Measurements from ENCODE around the gene SND1. TPM values are rescaled to one million over a fixed set of nuclear protein-coding genes. Genes with fewer than 3 reads are reported as not detected.

The SND1 gene
- total and polyA plus RNA-seq, 12 donors, result 58.9 to 266 (median 132) TPM

DNA sequence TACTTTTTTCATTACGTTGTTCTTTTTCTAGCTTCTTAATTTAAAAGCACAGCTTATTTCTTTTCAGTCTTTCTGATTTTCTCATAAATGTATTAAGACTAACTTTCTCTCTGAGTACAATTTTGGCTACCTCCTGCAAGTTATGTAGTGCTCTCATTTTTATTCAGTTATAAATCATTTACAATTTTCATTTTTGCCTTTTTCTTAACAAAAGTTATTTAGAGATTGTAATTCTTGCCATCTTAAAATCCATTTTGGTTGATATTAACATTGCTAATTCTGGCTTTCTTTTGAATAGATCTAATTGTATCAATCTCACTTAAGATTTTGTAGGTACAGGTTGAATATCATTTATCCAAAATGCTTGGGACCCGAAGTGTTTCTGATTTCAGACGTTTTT lies 476.4 kb downstream of the SND1 start:
- H3K4me3 ChIP-seq, result no peak overlapping the region

GRCh38 chr7:128129224-128129864 lies 477.4 kb downstream of the SND1 start:
- Histone ChIP-seq H3K4me1 (replicated peaks in 1 of 2) (no peaks in the 10 kb centered on the region), H3K36me3 (replicated peaks in 1 of 2) (no peaks in the 10 kb centered on the region), H3K9me3 (replicated peaks in 1 of 3) (no peaks in the 10 kb centered on the region), H3K27me3 (peaks cover 13% of the 10 kb centered on the region), H3K27ac (no peak overlapping the region), H3K4me3 (no peak overlapping the region)
- WGBS, 4 donors, result 68 to 84% (median 78%) methylated on average over 12 of the region's 12 CpGs
- DNase-seq, result no peak
- no peak for TF ChIP-seq POLR2A (IDR thresholded peaks at IDR 0.05)
- TF ChIP-seq, protein P1, sequence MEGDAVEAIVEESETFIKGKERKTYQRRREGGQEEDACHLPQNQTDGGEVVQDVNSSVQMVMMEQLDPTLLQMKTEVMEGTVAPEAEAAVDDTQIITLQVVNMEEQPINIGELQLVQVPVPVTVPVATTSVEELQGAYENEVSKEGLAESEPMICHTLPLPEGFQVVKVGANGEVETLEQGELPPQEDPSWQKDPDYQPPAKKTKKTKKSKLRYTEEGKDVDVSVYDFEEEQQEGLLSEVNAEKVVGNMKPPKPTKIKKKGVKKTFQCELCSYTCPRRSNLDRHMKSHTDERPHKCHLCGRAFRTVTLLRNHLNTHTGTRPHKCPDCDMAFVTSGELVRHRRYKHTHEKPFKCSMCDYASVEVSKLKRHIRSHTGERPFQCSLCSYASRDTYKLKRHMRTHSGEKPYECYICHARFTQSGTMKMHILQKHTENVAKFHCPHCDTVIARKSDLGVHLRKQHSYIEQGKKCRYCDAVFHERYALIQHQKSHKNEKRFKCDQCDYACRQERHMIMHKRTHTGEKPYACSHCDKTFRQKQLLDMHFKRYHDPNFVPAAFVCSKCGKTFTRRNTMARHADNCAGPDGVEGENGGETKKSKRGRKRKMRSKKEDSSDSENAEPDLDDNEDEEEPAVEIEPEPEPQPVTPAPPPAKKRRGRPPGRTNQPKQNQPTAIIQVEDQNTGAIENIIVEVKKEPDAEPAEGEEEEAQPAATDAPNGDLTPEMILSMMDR (IDR thresholded peaks at IDR 0.05), result no peak
- intact Hi-C loops (cut with DNase I), result no loop called here

More for the DNA sequence above, 476.4 kb downstream of the SND1 start:
- H3K9me3 ChIP-seq (replicated peaks in 1 of 3), result no peaks in the 10 kb centered on the region
- TF ChIP-seq, protein P1 (IDR thresholded peaks at IDR 0.05), result no peak
- TF ChIP-seq POLR2A (IDR thresholded peaks at IDR 0.05), result no peak
- no peaks in the 10 kb centered on the region for H3K4me1 ChIP-seq (replicated peaks in 1 of 2)
- no peak overlapping the region for H3K27ac ChIP-seq
- intact Hi-C loops (cut with DNase I), result no loop called here
- H3K36me3 ChIP-seq (replicated peaks in 1 of 2), result no peaks in the 10 kb centered on the region
- no peak for DNase-seq
- WGBS, 4 donors, result 66 to 73% (median 71%) methylated on average over 3 of the region's 3 CpGs
- H3K27me3 ChIP-seq, result peaks cover 5% of the 10 kb centered on the region

- WGBS, 4 donors, result 63 to 69% (median 66%) methylated on average over 2 of the region's 2 CpGs
- H3K4me3 ChIP-seq, result no peak overlapping the region
- DNase-seq, result no peak
- H3K27me3 ChIP-seq, result peaks cover 18% of the 10 kb centered on the region
- H3K4me1 ChIP-seq (replicated peaks in 1 of 2), result peaks cover 6 to 9% of the 10 kb centered on the region in 2 donors
- no peaks in the 10 kb centered on the region for H3K9me3 ChIP-seq (replicated peaks in 1 of 3)
- no peaks in the 10 kb centered on the region for H3K36me3 ChIP-seq (replicated peaks in 1 of 2)
- intact Hi-C loops (cut with DNase I), result loop anchor here in 1 of 2 donors (10.0 kb wide), 1 partner anchor 96 kb away; the partner anchor contains the start of gene LRRC4
- TF ChIP-seq POLR2A (IDR thresholded peaks at IDR 0.05), result no peak
- TF ChIP-seq, protein P1 (IDR thresholded peaks at IDR 0.05), result no peak
- no peak overlapping the region for H3K27ac ChIP-seq
Measured at GRCh38 chr7:128131115-128131514, 479.1 kb downstream of the SND1 start.

DNA sequence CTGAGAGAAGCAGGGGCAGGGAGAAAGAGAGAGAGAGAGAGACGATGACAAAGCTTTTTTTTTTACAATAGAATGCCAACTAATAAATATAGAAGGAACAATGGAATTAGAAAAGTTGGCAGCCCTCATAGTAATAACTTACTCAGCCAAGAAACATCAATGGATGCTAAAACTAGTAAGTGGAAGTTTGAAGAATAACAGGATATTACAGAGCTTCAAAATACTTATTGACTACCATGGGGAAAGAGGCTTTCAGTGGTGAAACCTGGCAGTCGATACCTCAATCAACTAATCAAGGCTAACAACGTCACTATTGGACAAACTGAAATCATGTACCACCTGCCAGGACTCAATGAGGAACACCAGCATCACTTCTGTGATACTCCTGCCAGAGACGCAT lies 479.7 kb downstream of the SND1 start:
- Histone ChIP-seq H3K36me3 (replicated peaks in 1 of 2) (no peaks in the 10 kb centered on the region), H3K4me3 (no peak overlapping the region), H3K9me3 (replicated peaks in 1 of 3) (no peaks in the 10 kb centered on the region), H3K4me1 (replicated peaks in 1 of 2) (peaks cover 6 to 12% of the 10 kb centered on the region in 2 donors), H3K27me3 (peaks cover 18% of the 10 kb centered on the region), H3K27ac (no peak overlapping the region)
- WGBS, 4 donors, result 63 to 72% (median 65%) methylated on average over 4 of the region's 4 CpGs
- no peak for DNase-seq
- TF ChIP-seq, protein P1 (IDR thresholded peaks at IDR 0.05), result no peak
- TF ChIP-seq POLR2A (IDR thresholded peaks at IDR 0.05), result no peak
- intact Hi-C loops (cut with DNase I), result loop anchor here in 1 of 2 donors (10.0 kb wide), 1 partner anchor 97 kb away; the partner anchor contains the start of gene LRRC4
